Measurements from ENCODE around the gene RAB14.

- TF ChIP-seq, protein P1, sequence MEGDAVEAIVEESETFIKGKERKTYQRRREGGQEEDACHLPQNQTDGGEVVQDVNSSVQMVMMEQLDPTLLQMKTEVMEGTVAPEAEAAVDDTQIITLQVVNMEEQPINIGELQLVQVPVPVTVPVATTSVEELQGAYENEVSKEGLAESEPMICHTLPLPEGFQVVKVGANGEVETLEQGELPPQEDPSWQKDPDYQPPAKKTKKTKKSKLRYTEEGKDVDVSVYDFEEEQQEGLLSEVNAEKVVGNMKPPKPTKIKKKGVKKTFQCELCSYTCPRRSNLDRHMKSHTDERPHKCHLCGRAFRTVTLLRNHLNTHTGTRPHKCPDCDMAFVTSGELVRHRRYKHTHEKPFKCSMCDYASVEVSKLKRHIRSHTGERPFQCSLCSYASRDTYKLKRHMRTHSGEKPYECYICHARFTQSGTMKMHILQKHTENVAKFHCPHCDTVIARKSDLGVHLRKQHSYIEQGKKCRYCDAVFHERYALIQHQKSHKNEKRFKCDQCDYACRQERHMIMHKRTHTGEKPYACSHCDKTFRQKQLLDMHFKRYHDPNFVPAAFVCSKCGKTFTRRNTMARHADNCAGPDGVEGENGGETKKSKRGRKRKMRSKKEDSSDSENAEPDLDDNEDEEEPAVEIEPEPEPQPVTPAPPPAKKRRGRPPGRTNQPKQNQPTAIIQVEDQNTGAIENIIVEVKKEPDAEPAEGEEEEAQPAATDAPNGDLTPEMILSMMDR (IDR thresholded peaks at IDR 0.05; ENCODE audit: low read depth, low read length, poor library complexity, severe bottlenecking) = no peak
- no peak for TF ChIP-seq EZH2phosphoT487 (IDR thresholded peaks at IDR 0.05; ENCODE audit: borderline replicate concordance, low read length)
Observed at GRCh38 chr9:121171236-121171635, 30.4 kb downstream of the RAB14 start.

Data from DOHH2 (cell line).